HPDE6-E6E7 (cell line): Measurements from ENCODE around the gene PRG3.
"Not testable (repeated sequence)": the region's sequence is repeated elsewhere in the genome, so short reads cannot be mapped to it uniquely, and the experiment has no call there.

Source experiments
- DNase-seq: peaks from one replicate; pipeline ENCODE4 v3.0.0; 2011; ENCODE audit warnings: missing footprints; ENCODE audit errors: extremely low spot score

The PRG3 gene

GRCh38 chr11:57408771-57409170 lies 27.8 kb upstream of the PRG3 start:
- DNase-seq: no peak

GRCh38 chr11:57407941-57408475 lies 27.1 kb upstream of the PRG3 start:
- DNase-seq: no peak

- DNase-seq: no peak
These were observed 26.3 kb upstream of the PRG3 start for GRCh38 chr11:57407010-57407920.

GRCh38 chr11:57406337-57406904 lies 25.5 kb upstream of the PRG3 start:
- no peak for DNase-seq

GRCh38 chr11:57405271-57405860 lies 24.4 kb upstream of the PRG3 start:
- no peak for DNase-seq

- DNase-seq: no peak
These were observed 22.8 kb upstream of the PRG3 start for GRCh38 chr11:57403802-57404147.

GRCh38 chr11:57403003-57403801 lies 22.3 kb upstream of the PRG3 start:
- DNase-seq: not testable (repeated sequence)

- DNase-seq: no peak
These were observed 21.4 kb upstream of the PRG3 start for GRCh38 chr11:57402188-57403002.

GRCh38 chr11:57399972-57400578 lies 19.1 kb upstream of the PRG3 start:
- no peak for DNase-seq

GRCh38 chr11:57399221-57399620 lies 18.3 kb upstream of the PRG3 start:
- DNase-seq: peak; percentile 49

- DNase-seq: no peak
These were observed 16.5 kb upstream of the PRG3 start for GRCh38 chr11:57397394-57397990.

GRCh38 chr11:57396744-57397143 lies 15.8 kb upstream of the PRG3 start:
- no peak for DNase-seq

GRCh38 chr11:57395905-57396623 lies 15.1 kb upstream of the PRG3 start:
- no peak for DNase-seq

GRCh38 chr11:57394203-57394965 lies 13.4 kb upstream of the PRG3 start:
- no peak for DNase-seq

- DNase-seq: no peak
These were observed 11.8 kb upstream of the PRG3 start for GRCh38 chr11:57392763-57393105.

- no peak for DNase-seq
These were observed 11.3 kb upstream of the PRG3 start for GRCh38 chr11:57392066-57392762.

GRCh38 chr11:57391539-57391938 lies 10.6 kb upstream of the PRG3 start:
- no peak for DNase-seq

GRCh38 chr11:57391111-57391510 lies 10.2 kb upstream of the PRG3 start:
- no peak for DNase-seq
